ENCODE data around the gene AATK.

Gene AATK

GRCh38 chr17:81110488-81111040 lies 55.5 kb downstream of the AATK start:
- DNase-seq, result no peak

GRCh38 chr17:81109957-81110356 lies 56.1 kb downstream of the AATK start:
- DNase-seq, result no peak

GRCh38 chr17:81108220-81108619 lies 57.8 kb downstream of the AATK start:
- no peak for DNase-seq

GRCh38 chr17:81106716-81107115 lies 59.3 kb downstream of the AATK start:
- no peak for DNase-seq

GRCh38 chr17:81103379-81103778 lies 62.6 kb downstream of the AATK start:
- DNase-seq, result no peak

GRCh38 chr17:81102869-81103268 lies 63.2 kb downstream of the AATK start:
- DNase-seq, result no peak

GRCh38 chr17:81102352-81102751 lies 63.7 kb downstream of the AATK start:
- DNase-seq, result no peak

GRCh38 chr17:81101614-81102306 lies 64.3 kb downstream of the AATK start:
- DNase-seq, result peak; percentile 20

GRCh38 chr17:81100668-81101067 lies 65.4 kb downstream of the AATK start:
- DNase-seq, result no peak

GRCh38 chr17:81099888-81100287 lies 66.1 kb downstream of the AATK start:
- DNase-seq, result no peak

- DNase-seq, result peak; percentile 6
Observed at GRCh38 chr17:81097943-81098308, 68.1 kb downstream of the AATK start.

GRCh38 chr17:81097134-81097942 lies 68.7 kb downstream of the AATK start:
- DNase-seq, result peak; percentile 57

- no peak for DNase-seq
Observed at GRCh38 chr17:81096741-81097133, 69.3 kb downstream of the AATK start.

- DNase-seq, result no peak
Observed at GRCh38 chr17:81095383-81095762, 70.6 kb downstream of the AATK start.

GRCh38 chr17:81094509-81095382 lies 71.3 kb downstream of the AATK start:
- peak; percentile 98 for DNase-seq

GRCh38 chr17:81093619-81094508 lies 72.2 kb downstream of the AATK start:
- no peak for DNase-seq

- DNase-seq, result no peak
Observed at GRCh38 chr17:81092518-81093095, 73.4 kb downstream of the AATK start.

GRCh38 chr17:81091774-81092517 lies 74.1 kb downstream of the AATK start:
- DNase-seq, result no peak

GRCh38 chr17:81091154-81091553 lies 74.9 kb downstream of the AATK start:
- DNase-seq, result no peak

GRCh38 chr17:81090361-81091136 lies 75.5 kb downstream of the AATK start:
- DNase-seq, result no peak
